ENCODE measurements around the gene EIF1. TPM values are rescaled to one million over a fixed set of nuclear protein-coding genes. Genes with fewer than 3 reads are reported as not detected.

Gene EIF1
- total RNA-seq, 5 donors from 2014 or later (not counting 1 experiment from before 2014, with no cell fraction given), result 962 to 2,431 (median 988) TPM

DNA sequence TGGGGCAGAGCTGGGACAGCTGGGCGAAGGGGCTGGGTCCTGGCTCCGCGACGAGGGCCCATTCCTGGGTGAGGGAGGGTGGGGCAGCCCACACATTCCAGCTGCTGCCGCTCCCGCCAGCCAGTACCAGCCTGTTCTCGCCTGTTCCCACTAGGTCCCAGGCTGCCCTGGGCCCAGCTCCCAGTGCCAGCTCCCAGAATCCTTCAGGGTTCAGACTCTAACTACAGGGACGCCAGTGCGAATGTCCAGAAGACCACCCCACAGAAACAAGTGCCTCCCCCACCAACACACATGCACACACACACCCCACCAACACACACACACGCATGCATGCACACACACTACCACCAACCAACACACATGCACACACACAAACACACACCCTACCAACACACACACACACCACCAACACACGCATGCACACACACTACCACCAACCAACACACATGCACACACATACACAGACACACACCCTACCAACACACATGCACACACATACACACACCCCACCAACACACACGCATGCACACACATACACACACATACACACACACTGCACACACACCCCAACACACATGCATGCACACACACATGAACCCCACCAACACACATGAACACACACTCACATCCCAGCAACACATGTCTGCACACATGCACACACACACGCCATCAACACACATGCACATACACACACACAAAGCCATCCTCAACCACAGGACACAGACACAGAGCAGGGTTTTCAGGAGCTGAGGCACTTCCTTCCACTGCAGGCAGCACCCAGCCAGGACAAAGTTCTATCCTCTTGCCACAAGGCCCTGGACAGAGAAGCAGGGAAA is 36.8 kb upstream of the EIF1 start:
- no peak overlapping the region for H3K27ac Mint-ChIP-seq
- Histone ChIP-seq H3K27me3 (replicated peaks in 1 of 2; ENCODE audit: control insufficient read depth in 2 of 2, extremely low read depth in 1 of 2, insufficient read depth in 2 of 2, low read length in 1 of 2) (peaks cover 0 to 26% of the 10 kb centered on the region in 2 experiments), H3K4me1 (ENCODE audit: control insufficient read depth in 1 of 2, extremely low read depth in 1 of 2, insufficient read depth in 2 of 2, low read length in 2 of 2) (peaks cover 2 to 16% of the 10 kb centered on the region in 2 experiments), H3K4me3 (ENCODE audit: control insufficient read depth in 1 of 2, extremely low read depth in 1 of 2, low read length in 1 of 2) (no peak overlapping the region), H3K27ac (ENCODE audit: low read length) (no peak overlapping the region), H3K9me3 (no peaks in the 10 kb centered on the region), H3K36me3 (ENCODE audit: control insufficient read depth in 2 of 2, extremely low read depth in 1 of 2, insufficient read depth in 1 of 2, low read length in 1 of 2) (no peaks in the 10 kb centered on the region)
- H3K9me3 Mint-ChIP-seq, result no peaks in the 10 kb centered on the region
- CTCF ChIA-PET, result interaction anchor here (0.7 to 4.1 kb wide), 3 partner anchors 11 to 15 kb away, joined by 4 to 50 read pairs (median 5); no protein-coding TSS in a partner anchor
- no peaks in the 10 kb centered on the region for H3K36me3 Mint-ChIP-seq
- H3K4me3 Mint-ChIP-seq, result no peak overlapping the region
- ATAC-seq (replicated peaks in 1 of 4) (no peak), DNase-seq (no peak)
- WGBS (ENCODE audit: insufficient coverage), result 91% methylated on average over 12 of the region's 13 CpGs
- POLR2A ChIA-PET, result no interaction called here
- H3K27me3 Mint-ChIP-seq, result peaks cover 0 to 2% of the 10 kb centered on the region in 2 donors
- H3K4me1 Mint-ChIP-seq, result peaks cover 9 to 10% (median 9%) of the 10 kb centered on the region in 3 donors

DNA sequence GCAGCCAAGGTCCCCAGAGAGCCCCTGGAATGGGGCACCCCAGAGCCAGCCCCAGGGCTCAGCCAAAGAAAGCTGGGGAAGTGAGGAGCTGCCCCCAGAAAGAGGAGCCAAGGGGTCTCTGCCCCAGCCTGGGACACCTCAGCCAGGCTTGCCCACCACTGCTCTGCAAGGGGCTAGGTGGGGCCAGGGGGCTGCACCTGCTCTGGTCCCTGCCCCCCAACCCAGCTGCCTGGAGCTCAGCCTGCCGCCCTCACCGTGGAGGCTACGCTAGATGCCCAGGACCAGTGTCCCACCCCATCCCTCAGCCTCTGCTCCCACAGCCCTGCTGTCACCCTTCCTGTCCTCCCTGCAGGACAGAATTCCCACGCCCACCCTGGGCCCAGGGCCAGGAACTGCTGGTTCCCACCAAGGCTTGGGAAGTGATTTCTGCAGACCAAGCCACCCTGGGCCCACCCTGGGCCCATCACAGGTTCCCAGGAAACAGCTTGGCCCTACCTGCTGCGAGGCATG is 36.2 kb upstream of the EIF1 start:
- Mint-ChIP-seq H3K9me3 (no peaks in the 10 kb centered on the region), H3K4me3 (no peak overlapping the region), H3K36me3 (no peaks in the 10 kb centered on the region), H3K27ac (no peak overlapping the region), H3K4me1 (peaks cover 9 to 10% (median 9%) of the 10 kb centered on the region in 3 donors), H3K27me3 (peaks cover 0 to 2% of the 10 kb centered on the region in 2 donors)
- DNase-seq, result no peak
- 82% methylated on average over 5 of the region's 5 CpGs for whole genome bisulfite sequencing (ENCODE audit: insufficient coverage)
- H3K9me3 ChIP-seq, result no peaks in the 10 kb centered on the region
- ATAC-seq (replicated peaks in 1 of 4), result no peak
- no peak overlapping the region for H3K27ac ChIP-seq (ENCODE audit: low read length)
- peaks cover 0 to 29% of the 10 kb centered on the region in 2 experiments for H3K27me3 ChIP-seq (replicated peaks in 1 of 2; ENCODE audit: control insufficient read depth in 2 of 2, extremely low read depth in 1 of 2, insufficient read depth in 2 of 2, low read length in 1 of 2)
- POLR2A ChIA-PET, result no interaction called here
- no peak overlapping the region for H3K4me3 ChIP-seq (ENCODE audit: control insufficient read depth in 1 of 2, extremely low read depth in 1 of 2, low read length in 1 of 2)
- H3K36me3 ChIP-seq (ENCODE audit: control insufficient read depth in 2 of 2, extremely low read depth in 1 of 2, insufficient read depth in 1 of 2, low read length in 1 of 2), result no peaks in the 10 kb centered on the region
- H3K4me1 ChIP-seq (ENCODE audit: control insufficient read depth in 1 of 2, extremely low read depth in 1 of 2, insufficient read depth in 2 of 2, low read length in 2 of 2), result peaks cover 2 to 16% of the 10 kb centered on the region in 2 experiments
- CTCF ChIA-PET, result interaction anchor here (0.7 to 1.0 kb wide), 2 partner anchors 11 to 14 kb away, joined by 4 to 5 read pairs; no protein-coding TSS in a partner anchor

- peaks cover 0 to 2% of the 10 kb centered on the region in 2 donors for H3K27me3 Mint-ChIP-seq
- 100% methylated on average over 1 of the region's 5 CpGs for WGBS (ENCODE audit: insufficient coverage)
- peaks cover 4% of the 10 kb centered on the region in 3 donors for H3K4me1 Mint-ChIP-seq
- CTCF ChIA-PET, result interaction anchor here in 1 of 2 donors (1.2 kb wide), 1 partner anchor 797 kb away, joined by 7 read pairs; no protein-coding TSS in a partner anchor
- H3K27ac ChIP-seq (ENCODE audit: low read length), result no peak overlapping the region
- POLR2A ChIA-PET, result no interaction called here
- no peaks in the 10 kb centered on the region for H3K36me3 Mint-ChIP-seq
- H3K27me3 ChIP-seq (replicated peaks in 1 of 2; ENCODE audit: control insufficient read depth in 2 of 2, extremely low read depth in 1 of 2, insufficient read depth in 2 of 2, low read length in 1 of 2), result peaks cover 0 to 35% of the 10 kb centered on the region in 2 experiments
- no peak overlapping the region for H3K27ac Mint-ChIP-seq
- no peak overlapping the region for H3K4me3 ChIP-seq (ENCODE audit: control insufficient read depth in 1 of 2, extremely low read depth in 1 of 2, low read length in 1 of 2)
- DNase-seq (no peak), ATAC-seq (replicated peaks in 1 of 4) (no peak)
- H3K9me3 Mint-ChIP-seq, result no peaks in the 10 kb centered on the region
- H3K4me1 ChIP-seq (ENCODE audit: control insufficient read depth in 1 of 2, extremely low read depth in 1 of 2, insufficient read depth in 2 of 2, low read length in 2 of 2), result peaks cover 2 to 7% of the 10 kb centered on the region in 2 experiments
- no peak overlapping the region for H3K4me3 Mint-ChIP-seq
- no peaks in the 10 kb centered on the region for H3K36me3 ChIP-seq (ENCODE audit: control insufficient read depth in 2 of 2, extremely low read depth in 1 of 2, insufficient read depth in 1 of 2, low read length in 1 of 2)
- no peaks in the 10 kb centered on the region for H3K9me3 ChIP-seq
Measured at GRCh38 chr17:41653421-41653820, 35.3 kb upstream of the EIF1 start.

GRCh38 chr17:41653892-41654677 is 34.6 kb upstream of the EIF1 start:
- Mint-ChIP-seq H3K4me3 (no peak overlapping the region), H3K36me3 (no peaks in the 10 kb centered on the region), H3K27me3 (peaks cover 0 to 2% of the 10 kb centered on the region in 2 donors), H3K4me1 (no peaks in the 10 kb centered on the region), H3K27ac (no peak overlapping the region), H3K9me3 (no peaks in the 10 kb centered on the region)
- whole genome bisulfite sequencing (ENCODE audit: insufficient coverage), result 84% methylated on average over 10 of the region's 14 CpGs
- CTCF ChIA-PET, result interaction anchor here in 1 of 2 donors (1.2 kb wide), 1 partner anchor 798 kb away, joined by 7 read pairs; no protein-coding TSS in a partner anchor
- Histone ChIP-seq H3K9me3 (no peaks in the 10 kb centered on the region), H3K4me1 (ENCODE audit: control insufficient read depth in 1 of 2, extremely low read depth in 1 of 2, insufficient read depth in 2 of 2, low read length in 2 of 2) (no peaks in the 10 kb centered on the region), H3K4me3 (ENCODE audit: control insufficient read depth in 1 of 2, extremely low read depth in 1 of 2, low read length in 1 of 2) (no peak overlapping the region), H3K27ac (ENCODE audit: low read length) (no peak overlapping the region), H3K36me3 (ENCODE audit: control insufficient read depth in 2 of 2, extremely low read depth in 1 of 2, insufficient read depth in 1 of 2, low read length in 1 of 2) (no peaks in the 10 kb centered on the region), H3K27me3 (replicated peaks in 1 of 2; ENCODE audit: control insufficient read depth in 2 of 2, extremely low read depth in 1 of 2, insufficient read depth in 2 of 2, low read length in 1 of 2) (peaks cover 0 to 41% of the 10 kb centered on the region in 2 experiments)
- no peak for ATAC-seq (replicated peaks in 1 of 4)
- no peak for DNase-seq
- POLR2A ChIA-PET, result no interaction called here

GRCh38 chr17:41654678-41655607 is 33.7 kb upstream of the EIF1 start:
- H3K27me3 ChIP-seq (replicated peaks in 1 of 2; ENCODE audit: control insufficient read depth in 2 of 2, extremely low read depth in 1 of 2, insufficient read depth in 2 of 2, low read length in 1 of 2), result peaks cover 0 to 44% of the 10 kb centered on the region in 2 experiments
- Mint-ChIP-seq H3K36me3 (no peaks in the 10 kb centered on the region), H3K9me3 (no peaks in the 10 kb centered on the region), H3K27ac (no peak overlapping the region), H3K4me3 (no peak overlapping the region), H3K27me3 (peaks cover 0 to 2% of the 10 kb centered on the region in 2 donors), H3K4me1 (no peaks in the 10 kb centered on the region)
- POLR2A ChIA-PET, result no interaction called here
- H3K4me1 ChIP-seq (ENCODE audit: control insufficient read depth in 1 of 2, extremely low read depth in 1 of 2, insufficient read depth in 2 of 2, low read length in 2 of 2), result no peaks in the 10 kb centered on the region
- no peak for ATAC-seq (replicated peaks in 1 of 4)
- 78% methylated on average over 20 of the region's 24 CpGs for WGBS (ENCODE audit: insufficient coverage)
- no peaks in the 10 kb centered on the region for H3K9me3 ChIP-seq
- H3K4me3 ChIP-seq (ENCODE audit: control insufficient read depth in 1 of 2, extremely low read depth in 1 of 2, low read length in 1 of 2), result no peak overlapping the region
- no peaks in the 10 kb centered on the region for H3K36me3 ChIP-seq (ENCODE audit: control insufficient read depth in 2 of 2, extremely low read depth in 1 of 2, insufficient read depth in 1 of 2, low read length in 1 of 2)
- H3K27ac ChIP-seq (ENCODE audit: low read length), result no peak overlapping the region
- DNase-seq, result no peak
- CTCF ChIA-PET, result interaction anchor here in 1 of 2 donors (1.2 kb wide), 1 partner anchor 10 kb away, joined by 6 read pairs; no protein-coding TSS in a partner anchor
